Left cardiac atrium (tissue), 4 donors: ENCODE data around the gene CNTN5. TPM values are rescaled to one million over a fixed set of nuclear protein-coding genes. Genes with fewer than 3 reads are reported as not detected.
A peak's percentile ranks its signal among the peaks of the same experiment; 100 is the strongest.

Experiments
- ATAC-seq, 2 donors: fragments of 200-7000 bp; cut with Tn5 transposase; one replicate each; pipeline ENCODE4 v1.9.1; 2020; ENCODE audit warnings: mild to moderate bottlenecking in 2 of 2, moderate library complexity in 2 of 2
- DNase-seq: peaks from one replicate; pipeline ENCODE4 v3.0.0-alpha.2; 2020
- intact Hi-C, 2 donors: fragments of 100-400 bp; cut with DNase I; formaldehyde crosslinking; loops; one replicate each; pipeline versions ENCODE4 v1.14.1 to v1.15.1; 2022 to 2023
- total RNA-seq, 2 donors: library from RNA; stranded (reverse); fragmentation: NEBNext Ultra II Directional; extraction: Animal tissue kit (Norgen Biotek cat#: 25700); gene quantifications; one replicate each; pipeline ENCODE4 v1.2.1, GENCODE V29; 2021
- donor health status: DM: no; HTN: yes; CAD: no.
- donor health status: DM: no; HTN: yes; CAD: no; lungs with severe emphysema.
- donor health status: DM: yes; HTN: yes; CAD: no.
- donor health status: Dilated cardiomyopathy.

The CNTN5 gene
- total RNA-seq, 2 donors from 2014 or later, result 0.34 TPM; not detected in 1

GRCh38 chr11:99952816-99953215, 932.1 kb downstream of the CNTN5 start:
- no peak for ATAC-seq
- DNase-seq, result no peak
- intact Hi-C loops, result no loop called here

GRCh38 chr11:99960536-99960935, 939.8 kb downstream of the CNTN5 start:
- DNase-seq, result no peak
- intact Hi-C loops, result no loop called here
- no peak for ATAC-seq

- intact Hi-C loops, result no loop called here
- DNase-seq (no peak), ATAC-seq (no peak)
Observed at GRCh38 chr11:99968336-99968735, 947.6 kb downstream of the CNTN5 start.

DNA sequence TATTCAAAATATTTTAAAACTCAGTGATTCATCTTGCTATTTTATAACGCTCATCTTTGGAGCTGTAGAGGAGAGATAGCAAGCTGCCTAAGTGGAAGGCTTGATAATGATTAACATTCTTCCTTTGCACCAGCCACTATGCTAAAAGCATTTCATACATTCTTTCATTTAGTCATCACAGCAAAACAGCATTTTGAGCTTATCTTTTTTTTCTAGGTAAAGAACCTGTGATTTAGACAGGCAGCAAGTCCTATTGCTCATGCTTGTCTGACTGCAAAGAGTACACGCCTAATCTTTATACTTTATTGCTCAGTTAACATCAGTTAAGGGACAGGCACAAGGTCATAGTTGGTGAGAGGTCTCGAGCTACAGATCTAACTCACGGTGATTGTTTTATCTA, 953.2 kb downstream of the CNTN5 start:
- ATAC-seq (peak in 1 of 2 donors; percentile 89), DNase-seq (no peak)
- intact Hi-C loops, result no loop called here

- ATAC-seq (no peak), DNase-seq (no peak)
- intact Hi-C loops, result no loop called here
Observed at GRCh38 chr11:99979042-99979441, 958.3 kb downstream of the CNTN5 start.

- ATAC-seq (peak; percentile 41 to 45), DNase-seq (no peak)
- intact Hi-C loops, result no loop called here
Observed at GRCh38 chr11:99987821-99988470, 967.2 kb downstream of the CNTN5 start.

GRCh38 chr11:99988471-99988837, 967.7 kb downstream of the CNTN5 start:
- ATAC-seq (no peak), DNase-seq (no peak)
- intact Hi-C loops, result no loop called here

- DNase-seq, result no peak
- intact Hi-C loops, result no loop called here
- ATAC-seq, result no peak
Observed at GRCh38 chr11:100003985-100004384, 983.2 kb downstream of the CNTN5 start.

GRCh38 chr11:100004541-100004940, 983.8 kb downstream of the CNTN5 start:
- ATAC-seq (peak; percentile 71 to 82), DNase-seq (no peak)
- intact Hi-C loops, result no loop called here

- DNase-seq, result no peak
- no peak for ATAC-seq
- intact Hi-C loops, result no loop called here
Observed at GRCh38 chr11:100008417-100008816, 987.7 kb downstream of the CNTN5 start.

DNA sequence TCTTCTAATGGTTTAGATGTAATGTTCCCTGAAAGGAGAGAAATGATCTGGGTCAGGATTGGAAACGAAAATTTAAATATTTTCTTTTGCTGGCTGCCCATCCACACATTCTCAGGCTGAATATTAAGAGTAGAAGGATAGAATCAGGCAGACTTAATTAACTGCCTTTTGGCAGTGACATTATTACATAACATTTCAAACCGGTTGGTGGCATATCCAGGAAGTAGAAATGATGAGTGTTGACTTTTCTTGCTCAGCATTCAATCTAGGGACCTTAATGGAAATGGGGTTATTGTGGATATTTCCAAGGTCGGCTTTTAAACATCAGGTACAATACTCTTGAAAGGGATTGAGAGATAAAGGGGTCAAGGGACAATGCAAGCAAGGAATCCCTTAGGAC, 989.0 kb downstream of the CNTN5 start:
- DNase-seq (no peak), ATAC-seq (no peak)
- intact Hi-C loops, result no loop called here

DNA sequence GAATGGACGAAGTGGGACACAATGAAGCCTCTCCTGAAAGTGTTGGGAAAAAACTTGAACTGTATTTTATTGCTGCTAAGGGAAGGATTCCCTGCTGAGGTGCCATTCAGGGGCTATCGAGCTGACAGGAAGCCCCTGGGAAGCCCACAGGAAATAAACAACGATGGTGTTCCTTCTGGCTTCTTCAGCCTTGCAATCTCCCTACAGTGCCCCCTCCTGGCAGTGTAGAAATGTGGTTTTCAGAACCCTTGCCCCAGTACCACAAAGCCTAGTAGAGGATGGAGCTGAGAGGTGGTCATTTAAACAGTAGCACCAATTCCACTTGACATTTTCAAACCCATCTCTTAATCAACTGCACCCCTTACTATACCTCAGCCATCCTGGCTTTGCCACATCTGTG, 989.6 kb downstream of the CNTN5 start:
- intact Hi-C loops, result no loop called here
- no peak for ATAC-seq

DNA sequence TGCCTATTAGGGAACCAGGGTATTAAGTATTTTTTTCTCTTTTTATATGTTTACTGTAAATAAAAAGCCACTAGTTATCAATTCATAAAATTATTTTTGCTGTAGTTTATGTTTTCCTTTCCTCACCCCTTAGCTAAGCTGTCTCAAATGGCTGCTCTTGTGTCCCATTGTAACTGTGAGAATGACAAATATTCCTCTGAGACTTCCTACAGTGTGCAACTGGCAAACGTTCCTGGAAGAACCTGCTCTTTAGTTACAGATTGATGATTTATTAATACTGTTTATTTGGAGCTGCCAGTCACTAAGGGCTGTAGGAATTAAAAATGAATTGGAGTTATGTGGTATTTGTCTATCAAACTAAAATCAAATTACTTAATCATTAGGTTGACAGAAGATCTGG, 990.9 kb downstream of the CNTN5 start:
- DNase-seq (no peak), ATAC-seq (no peak)
- intact Hi-C loops, result no loop called here

More for the DNA sequence above, 989.6 kb downstream of the CNTN5 start:
- DNase-seq, result no peak

DNA sequence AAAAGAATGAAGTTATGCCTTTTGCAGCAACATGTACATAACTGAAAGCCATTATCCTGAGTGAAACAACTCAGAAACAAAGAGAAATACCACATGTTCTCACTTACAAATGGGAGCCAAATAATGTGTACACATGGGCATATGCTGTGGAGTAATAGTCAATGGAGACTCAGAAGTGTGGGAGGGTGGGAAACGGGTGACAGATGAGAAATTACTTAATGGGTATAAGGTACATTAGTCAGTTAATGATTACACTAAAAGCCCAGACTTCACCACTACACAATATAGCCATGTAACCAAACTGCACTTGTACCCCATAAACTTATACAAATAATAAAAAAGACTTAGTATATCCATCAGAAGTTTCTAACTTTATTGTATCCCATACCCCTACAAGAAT, 992.3 kb downstream of the CNTN5 start:
- DNase-seq (no peak), ATAC-seq (no peak)
- intact Hi-C loops, result no loop called here

DNA sequence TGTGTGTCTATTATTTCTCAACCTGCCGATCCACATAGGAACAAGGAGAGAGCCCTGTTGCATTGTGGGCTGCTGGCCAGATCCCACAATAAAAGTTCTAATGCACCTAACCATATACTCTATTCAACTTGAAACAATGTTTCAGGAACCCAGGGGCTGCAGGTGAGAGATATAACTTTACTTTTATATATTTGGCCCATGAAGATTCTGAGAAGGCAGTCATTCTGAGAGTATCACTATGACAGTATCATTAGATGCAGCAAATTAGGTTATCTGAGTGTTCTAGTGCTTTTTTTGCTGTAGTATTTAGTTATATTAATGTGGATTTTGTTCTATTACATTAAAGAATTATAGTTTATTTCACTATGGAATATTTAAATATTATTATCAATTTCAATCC, 1011.2 kb downstream of the CNTN5 start:
- DNase-seq, result no peak
- intact Hi-C loops, result no loop called here
- ATAC-seq, result no peak

- DNase-seq, result no peak
- intact Hi-C loops, result no loop called here
- no peak for ATAC-seq
Observed at GRCh38 chr11:100061006-100061405, 1040.3 kb downstream of the CNTN5 start.

DNA sequence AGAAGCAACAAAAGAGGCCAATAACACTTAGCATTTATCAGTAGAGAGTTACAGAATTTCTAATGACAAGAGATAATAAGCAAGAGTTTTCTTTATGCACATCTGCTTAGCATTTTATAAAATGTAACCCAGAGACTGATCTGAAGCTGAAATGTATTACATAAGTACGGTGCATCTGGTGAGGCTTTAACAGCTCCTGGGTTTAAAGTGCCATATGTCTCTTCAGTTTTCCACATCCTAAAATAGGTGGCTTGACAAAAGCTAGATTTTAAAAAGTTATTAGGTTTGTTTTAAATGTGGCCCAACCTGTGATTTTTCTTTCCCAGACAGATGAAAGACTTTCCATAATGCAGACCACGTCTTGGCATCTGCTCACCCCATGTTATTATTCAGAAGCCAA, 1045.7 kb downstream of the CNTN5 start:
- no peak for ATAC-seq
- intact Hi-C loops, result no loop called here
- no peak for DNase-seq

DNA sequence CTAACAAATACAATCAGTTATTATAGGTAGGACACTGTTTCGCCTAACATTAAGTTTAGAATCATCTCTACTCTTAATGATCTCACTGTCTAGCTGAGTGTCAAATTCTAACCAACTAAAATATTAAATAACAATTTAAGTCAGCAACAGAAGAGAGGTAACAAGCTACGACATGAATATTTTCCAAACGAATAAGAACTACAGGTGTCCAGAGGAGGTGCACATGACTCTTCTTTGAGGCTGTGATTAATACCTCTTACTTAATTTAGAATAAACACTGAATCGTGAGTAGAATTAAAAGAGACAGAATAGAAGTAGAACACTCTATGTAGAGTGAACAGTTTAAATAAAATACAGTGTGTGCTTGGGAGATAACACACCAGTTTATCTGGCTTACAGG, 1047.4 kb downstream of the CNTN5 start:
- ATAC-seq (no peak), DNase-seq (no peak)
- intact Hi-C loops, result no loop called here

GRCh38 chr11:100072131-100072530, 1051.4 kb downstream of the CNTN5 start:
- peak in 1 of 2 donors; percentile 51 for ATAC-seq
- intact Hi-C loops, result no loop called here
- no peak for DNase-seq

- DNase-seq (no peak), ATAC-seq (no peak)
- intact Hi-C loops, result no loop called here
Observed at GRCh38 chr11:100080381-100080780, 1059.6 kb downstream of the CNTN5 start.

DNA sequence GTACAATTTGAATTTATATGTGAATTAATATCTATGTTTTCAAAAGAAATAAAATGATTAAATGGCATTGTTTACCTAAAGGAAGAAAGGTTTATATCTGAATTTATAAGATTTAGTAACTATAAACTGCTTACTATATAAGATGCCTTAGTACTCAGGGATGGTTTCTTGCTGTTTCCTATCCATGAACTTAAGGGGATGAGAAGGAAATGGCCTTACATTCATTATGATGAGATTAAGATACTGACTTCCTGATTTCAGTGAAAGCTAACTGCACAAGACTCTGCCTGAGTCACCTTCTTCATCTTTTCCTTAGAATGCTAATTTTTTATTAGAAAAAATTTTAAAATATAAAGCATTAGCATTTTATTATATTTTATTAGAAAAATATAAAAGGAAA, 1060.1 kb downstream of the CNTN5 start:
- DNase-seq, result no peak
- ATAC-seq, result no peak
- intact Hi-C loops, result no loop called here

GRCh38 chr11:100093698-100094097, 1072.9 kb downstream of the CNTN5 start:
- intact Hi-C loops, result no loop called here
- ATAC-seq (no peak), DNase-seq (no peak)
